ENCODE results near the gene KCNMB2.

DNA sequence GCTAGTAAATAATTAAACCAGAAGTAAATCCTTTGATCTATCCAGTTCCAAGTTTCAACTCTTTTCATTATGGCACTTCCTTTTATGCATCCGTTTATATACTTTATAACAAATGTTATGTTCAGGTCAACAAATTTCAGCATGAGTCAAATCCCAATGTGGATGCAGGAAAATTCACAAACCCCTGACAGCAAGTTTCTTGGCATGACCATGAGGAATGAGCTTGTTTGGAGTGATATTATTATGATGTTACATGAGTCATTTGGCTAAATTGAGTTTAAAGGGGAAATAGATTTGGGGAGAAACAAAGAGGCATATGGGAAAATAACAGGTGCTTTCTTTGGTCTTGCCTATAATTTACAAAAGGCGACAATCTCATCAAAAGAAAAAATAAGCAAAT is 32.1 kb upstream of the KCNMB2 start:
- TF ChIP-seq, protein P1, sequence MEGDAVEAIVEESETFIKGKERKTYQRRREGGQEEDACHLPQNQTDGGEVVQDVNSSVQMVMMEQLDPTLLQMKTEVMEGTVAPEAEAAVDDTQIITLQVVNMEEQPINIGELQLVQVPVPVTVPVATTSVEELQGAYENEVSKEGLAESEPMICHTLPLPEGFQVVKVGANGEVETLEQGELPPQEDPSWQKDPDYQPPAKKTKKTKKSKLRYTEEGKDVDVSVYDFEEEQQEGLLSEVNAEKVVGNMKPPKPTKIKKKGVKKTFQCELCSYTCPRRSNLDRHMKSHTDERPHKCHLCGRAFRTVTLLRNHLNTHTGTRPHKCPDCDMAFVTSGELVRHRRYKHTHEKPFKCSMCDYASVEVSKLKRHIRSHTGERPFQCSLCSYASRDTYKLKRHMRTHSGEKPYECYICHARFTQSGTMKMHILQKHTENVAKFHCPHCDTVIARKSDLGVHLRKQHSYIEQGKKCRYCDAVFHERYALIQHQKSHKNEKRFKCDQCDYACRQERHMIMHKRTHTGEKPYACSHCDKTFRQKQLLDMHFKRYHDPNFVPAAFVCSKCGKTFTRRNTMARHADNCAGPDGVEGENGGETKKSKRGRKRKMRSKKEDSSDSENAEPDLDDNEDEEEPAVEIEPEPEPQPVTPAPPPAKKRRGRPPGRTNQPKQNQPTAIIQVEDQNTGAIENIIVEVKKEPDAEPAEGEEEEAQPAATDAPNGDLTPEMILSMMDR (IDR thresholded peaks at IDR 0.05), result no peak
- no peak for TF ChIP-seq POLR2A (IDR thresholded peaks at IDR 0.05)

Measured in tibial nerve (tissue), 3 donors.